Stomach (tissue), 9 donors: ENCODE data around the gene PNLDC1. TPM values are rescaled to one million over a fixed set of nuclear protein-coding genes. Genes with fewer than 3 reads are reported as not detected.
"Not testable (repeated sequence)": the region's sequence is repeated elsewhere in the genome, so short reads cannot be mapped to it uniquely, and the experiment has no call there.

Experiments used
- DNase-seq, 2 donors: peaks; one replicate each; pipeline versions ENCODE4 v3.0.0 to v3.0.0-alpha.2; 2013 to 2019
- H3K27ac ChIP-seq, 5 donors: fragments of 200-600 bp in 4 of 5; sonication (generic) in 4 of 5; one replicate each; pipeline ENCODE4 v1.5.1; 2013 to 2019; ENCODE audit warnings: mild to moderate bottlenecking in 1 of 5, moderate library complexity in 1 of 5
- H3K27me3 ChIP-seq, 3 donors: fragments of 200-600 bp; sonication (generic); one replicate each; pipeline ENCODE4 v1.5.1; 2017 to 2019; ENCODE audit warnings: mixed run types in 1 of 3
- H3K36me3 ChIP-seq, 4 donors: fragments of 200-600 bp; sonication (generic); 1 replicate in 3 of 4; 2 replicates in 1 of 4; pipeline ENCODE4 v1.5.1; 2016 to 2019
- H3K4me1 ChIP-seq, 4 donors: fragments of 200-600 bp; sonication (generic); one replicate each; pipeline ENCODE4 v1.5.1; 2016 to 2019
- H3K4me3 ChIP-seq, 4 donors: fragments of 200-600 bp; sonication (generic) in 3 of 4; one replicate each; pipeline ENCODE4 v1.5.1; 2016 to 2019; ENCODE audit warnings: mild to moderate bottlenecking in 1 of 4
- H3K9me3 ChIP-seq, 4 donors: fragments of 200-600 bp; sonication (generic); one replicate each; pipeline ENCODE4 v1.5.1; 2016 to 2019
- EP300 ChIP-seq: sonication (generic); formaldehyde crosslinking; IDR thresholded peaks from one replicate; pipeline ENCODE4 v1.6.1; 2017; ENCODE audit warnings: antibody characterized with exemption
- POLR2A ChIP-seq, 4 donors: fragments of 450-650 bp; IDR thresholded peaks; one replicate each; pipeline ENCODE4 v1.6.1; 2016; ENCODE audit warnings: antibody characterized with exemption in 4 of 4, control low read depth in 2 of 4, mild to moderate bottlenecking in 1 of 4, moderate library complexity in 1 of 4
- POLR2AphosphoS5 ChIP-seq, 3 donors: sonication (generic); formaldehyde crosslinking; IDR thresholded peaks; one replicate each; pipeline ENCODE4 v1.6.1; 2016; ENCODE audit warnings: antibody characterized with exemption in 3 of 3
- WGBS, 5 donors: extraction: QIAGEN DNeasy Blood & Tissue Kit in 3 of 5; methylation state at CpG; one replicate each; pipeline versions ENCODE4 v1.1.5 to v1.1.7; 2013 to 2018; 5-methylcytosine and 5-hydroxymethylcytosine counted together
- intact Hi-C: fragments of 100-400 bp; cut with DNase I; formaldehyde crosslinking; loops from one replicate; pipeline ENCODE4 v1.15.1; 2023; ENCODE audit warnings: low total_unique reads
- polyA plus RNA-seq, 3 donors: library from polyadenylated mRNA; stranded (reverse); fragments of 200-250 nt; gene quantifications; one replicate each; pipeline ENCODE4 v1.2.3, GENCODE V29; 2013
- total RNA-seq, 5 donors: library from RNA; depleted of rRNA; stranded (reverse); fragments of >200 nt; gene quantifications; one replicate each; pipeline versions ENCODE4 v1.1.0 to v1.2.3, GENCODE V29; 2014 to 2016
- TF ChIP-seq, protein P1 (sequence below), 7 experiments: fragments of 450-650 bp in 4 of 7; fragments of 200-600 bp in 3 of 7; sonication (generic) in 3 of 7; IDR thresholded peaks; one replicate each; pipeline ENCODE4 v1.5.1; 2016 to 2019; ENCODE audit warnings: antibody characterized with exemption in 7 of 7, control low read depth in 2 of 7, mild to moderate bottlenecking in 1 of 7
- donor health status: healthy with polysubstance abuse.
- donor health status: Bipolar disorder and iron deficiency.
- donor health status: healthy.

Gene PNLDC1
- total and polyA plus RNA-seq, 8 donors = 0.25 to 2.5 (median 0.43) TPM; not detected in 4

DNA sequence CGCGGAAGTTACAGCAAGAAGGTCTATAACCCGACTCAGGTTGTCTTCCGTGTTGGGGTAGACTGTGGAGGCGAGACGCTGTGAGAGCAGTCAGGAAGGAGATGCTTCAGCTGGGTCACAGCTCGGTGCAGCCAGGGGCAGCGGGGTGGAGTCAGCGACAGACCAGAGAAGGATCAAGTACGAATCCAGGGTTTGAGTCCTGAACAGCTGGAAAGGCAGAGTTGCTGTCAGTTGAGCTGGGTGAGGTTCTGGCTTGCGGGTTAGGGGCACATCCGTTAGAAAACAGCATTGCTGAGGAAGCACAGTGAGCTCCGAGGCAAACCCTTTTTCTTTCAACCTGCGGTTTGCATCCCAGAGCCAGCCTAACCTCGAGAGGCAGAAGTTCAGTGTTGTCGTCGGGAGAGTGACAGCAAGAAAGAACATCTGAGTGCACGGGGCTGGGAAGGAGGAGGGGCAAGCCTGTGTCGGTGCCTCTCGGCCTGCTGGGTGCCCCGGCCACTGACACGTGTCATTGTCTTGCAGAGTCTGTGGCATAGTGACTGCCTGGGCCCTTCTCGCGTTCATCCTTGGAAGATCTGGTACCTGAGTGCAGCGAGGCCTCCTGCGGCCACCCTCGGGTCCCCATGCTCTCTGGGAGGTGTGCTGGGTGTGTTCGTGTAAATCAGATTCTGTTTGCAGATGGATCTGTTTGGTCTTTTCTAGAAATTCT lies 20.0 kb downstream of the PNLDC1 start:
- no peaks in the 10 kb centered on the region for H3K9me3 ChIP-seq
- WGBS, 5 donors = 65 to 73% (median 69%) methylated on average over 27 to 28 of the region's 28 CpGs
- H3K36me3 ChIP-seq = no peaks in the 10 kb centered on the region
- no peak overlapping the region for H3K4me3 ChIP-seq
- no peaks in the 10 kb centered on the region for H3K27me3 ChIP-seq
- peaks cover 0 to 13% (median 6%) of the 10 kb centered on the region in 4 donors for H3K4me1 ChIP-seq
- intact Hi-C loops = no loop called here
- peak in 1 of 2 donors; percentile 30 for DNase-seq
- H3K27ac ChIP-seq = no peak overlapping the region
- TF ChIP-seq POLR2A (IDR thresholded peaks at IDR 0.05) (no peak), POLR2AphosphoS5 (IDR thresholded peaks at IDR 0.05) (no peak)
- TF ChIP-seq, protein P1, sequence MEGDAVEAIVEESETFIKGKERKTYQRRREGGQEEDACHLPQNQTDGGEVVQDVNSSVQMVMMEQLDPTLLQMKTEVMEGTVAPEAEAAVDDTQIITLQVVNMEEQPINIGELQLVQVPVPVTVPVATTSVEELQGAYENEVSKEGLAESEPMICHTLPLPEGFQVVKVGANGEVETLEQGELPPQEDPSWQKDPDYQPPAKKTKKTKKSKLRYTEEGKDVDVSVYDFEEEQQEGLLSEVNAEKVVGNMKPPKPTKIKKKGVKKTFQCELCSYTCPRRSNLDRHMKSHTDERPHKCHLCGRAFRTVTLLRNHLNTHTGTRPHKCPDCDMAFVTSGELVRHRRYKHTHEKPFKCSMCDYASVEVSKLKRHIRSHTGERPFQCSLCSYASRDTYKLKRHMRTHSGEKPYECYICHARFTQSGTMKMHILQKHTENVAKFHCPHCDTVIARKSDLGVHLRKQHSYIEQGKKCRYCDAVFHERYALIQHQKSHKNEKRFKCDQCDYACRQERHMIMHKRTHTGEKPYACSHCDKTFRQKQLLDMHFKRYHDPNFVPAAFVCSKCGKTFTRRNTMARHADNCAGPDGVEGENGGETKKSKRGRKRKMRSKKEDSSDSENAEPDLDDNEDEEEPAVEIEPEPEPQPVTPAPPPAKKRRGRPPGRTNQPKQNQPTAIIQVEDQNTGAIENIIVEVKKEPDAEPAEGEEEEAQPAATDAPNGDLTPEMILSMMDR (IDR thresholded peaks at IDR 0.05) = no peak

- intact Hi-C loops = no loop called here
- no peak for DNase-seq
- Histone ChIP-seq H3K27me3 (no peaks in the 10 kb centered on the region), H3K4me3 (no peak overlapping the region), H3K9me3 (no peaks in the 10 kb centered on the region), H3K4me1 (peaks cover 0 to 13% (median 6%) of the 10 kb centered on the region in 4 donors), H3K36me3 (no peaks in the 10 kb centered on the region), H3K27ac (no peak overlapping the region)
- WGBS, 5 donors = 81 to 95% (median 88%) methylated on average over 10 to 11 of the region's 11 CpGs
- TF ChIP-seq POLR2A (IDR thresholded peaks at IDR 0.05) (no peak), EP300 (no peak), POLR2AphosphoS5 (IDR thresholded peaks at IDR 0.05) (no peak)
- TF ChIP-seq, protein P1 (IDR thresholded peaks at IDR 0.05) = no peak
Measured at GRCh38 chr6:159821122-159821521, 21.0 kb downstream of the PNLDC1 start.

DNA sequence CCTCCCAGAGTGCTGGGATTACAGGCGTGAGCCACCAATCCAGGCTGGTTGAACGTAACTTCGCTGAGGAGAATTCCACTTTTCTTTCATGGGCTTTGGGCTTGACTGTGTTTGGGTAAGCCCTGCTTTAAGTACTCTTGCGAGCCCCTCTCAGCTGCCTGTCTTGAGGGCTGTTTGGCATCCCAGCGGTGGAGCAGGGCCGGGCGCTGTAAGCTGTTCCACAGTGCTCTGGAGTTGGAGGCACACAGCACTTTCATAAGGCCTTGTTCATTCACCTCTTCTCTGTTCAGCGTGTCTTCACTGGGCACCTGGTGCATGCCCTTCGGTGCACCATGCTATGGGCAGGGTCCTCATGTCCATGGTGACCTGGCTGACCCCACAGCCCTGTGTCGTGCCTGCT lies 21.6 kb downstream of the PNLDC1 start:
- no peak overlapping the region for H3K4me3 ChIP-seq
- intact Hi-C loops = no loop called here
- WGBS, 5 donors = 81 to 90% (median 89%) methylated on average over 10 of the region's 10 CpGs
- H3K27ac ChIP-seq = no peak overlapping the region
- peaks cover 0 to 8% (median 3%) of the 10 kb centered on the region in 4 donors for H3K4me1 ChIP-seq
- H3K9me3 ChIP-seq = no peaks in the 10 kb centered on the region
- TF ChIP-seq POLR2A (IDR thresholded peaks at IDR 0.05) (no peak), POLR2AphosphoS5 (IDR thresholded peaks at IDR 0.05) (no peak), EP300 (no peak)
- TF ChIP-seq, protein P1 (IDR thresholded peaks at IDR 0.05) = no peak
- no peak for DNase-seq
- no peaks in the 10 kb centered on the region for H3K36me3 ChIP-seq
- no peaks in the 10 kb centered on the region for H3K27me3 ChIP-seq

DNA sequence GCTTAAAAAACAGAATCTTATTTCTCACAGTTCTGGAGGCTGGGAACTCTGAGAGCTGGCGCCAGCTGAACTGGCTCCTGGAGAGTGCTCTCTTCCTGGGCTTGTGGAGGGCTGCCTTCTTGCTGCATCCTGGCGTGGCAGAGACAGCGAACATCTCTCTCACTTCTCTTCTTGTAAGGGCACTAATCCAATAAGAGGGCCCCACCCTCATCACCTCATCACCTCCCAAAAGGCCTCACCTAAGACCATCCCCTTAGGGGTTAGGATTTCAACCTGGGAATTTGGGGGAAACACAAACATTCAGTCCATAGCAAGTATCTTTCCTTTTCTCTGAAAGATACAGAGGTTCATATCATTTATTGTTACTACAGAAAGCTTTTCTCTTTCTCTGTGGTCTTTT lies 23.9 kb downstream of the PNLDC1 start:
- no peaks in the 10 kb centered on the region for H3K4me1 ChIP-seq
- DNase-seq = no peak
- H3K36me3 ChIP-seq = no peaks in the 10 kb centered on the region
- H3K4me3 ChIP-seq = no peak overlapping the region
- 88 to 94% (median 92%) methylated on average over 3 of the region's 3 CpGs for WGBS, 5 donors
- no peak overlapping the region for H3K27ac ChIP-seq
- intact Hi-C loops = no loop called here
- no peaks in the 10 kb centered on the region for H3K27me3 ChIP-seq
- TF ChIP-seq POLR2AphosphoS5 (IDR thresholded peaks at IDR 0.05) (no peak), EP300 (no peak), POLR2A (IDR thresholded peaks at IDR 0.05) (no peak)
- TF ChIP-seq, protein P1 (IDR thresholded peaks at IDR 0.05) = no peak
- H3K9me3 ChIP-seq = no peaks in the 10 kb centered on the region

- H3K4me1 ChIP-seq, H3K27me3 ChIP-seq, H3K36me3 ChIP-seq, H3K27ac ChIP-seq, DNase-seq, H3K4me3 ChIP-seq, H3K9me3 ChIP-seq, intact Hi-C loops: not testable (repeated sequence)
- WGBS, 5 donors = 92 to 97% (median 94%) methylated on average over 9 of the region's 9 CpGs
Measured at GRCh38 chr6:159824690-159825089, 24.6 kb downstream of the PNLDC1 start.
